Kidney epithelial cell (primary cell): ENCODE measurements around the gene AOPEP. TPM values are rescaled to one million over a fixed set of nuclear protein-coding genes. Genes with fewer than 3 reads are reported as not detected.

Experiments used
- DNase-seq: peaks from one replicate; pipeline ENCODE4 v3.0.0-alpha.2; 2010; ENCODE audit warnings: low read depth
- H3K27me3 ChIP-seq: 2 replicates; pipeline ENCODE4 v1.6.0; 2011; ENCODE audit warnings: low read length; ENCODE audit not compliant: control insufficient read depth, insufficient read depth
- H3K36me3 ChIP-seq: 2 replicates; pipeline ENCODE4 v1.5.1; 2011; ENCODE audit warnings: low read length; ENCODE audit not compliant: control insufficient read depth, insufficient read depth
- H3K4me3 ChIP-seq: 2 replicates; pipeline ENCODE4 v1.5.1; 2011; ENCODE audit warnings: low read depth, mild to moderate bottlenecking, control low read depth, low read length
- total RNA-seq: library from RNA; depleted of rRNA; stranded (reverse); fragments of >200 nt; gene quantifications from 2 replicates; pipeline ENCODE4 v1.2.3, GENCODE V29; 2015
- TF ChIP-seq, protein P1 (sequence below): IDR thresholded peaks from 2 replicates; pipeline ENCODE4 v1.5.1; 2011; ENCODE audit warnings: mild to moderate bottlenecking, moderate library complexity, low read length, control low read depth, inconsistent platforms; ENCODE audit not compliant: insufficient read depth, poor library complexity, severe bottlenecking

The AOPEP gene
- total RNA-seq, 1 donor from 2014 or later = 17.4 TPM

DNA sequence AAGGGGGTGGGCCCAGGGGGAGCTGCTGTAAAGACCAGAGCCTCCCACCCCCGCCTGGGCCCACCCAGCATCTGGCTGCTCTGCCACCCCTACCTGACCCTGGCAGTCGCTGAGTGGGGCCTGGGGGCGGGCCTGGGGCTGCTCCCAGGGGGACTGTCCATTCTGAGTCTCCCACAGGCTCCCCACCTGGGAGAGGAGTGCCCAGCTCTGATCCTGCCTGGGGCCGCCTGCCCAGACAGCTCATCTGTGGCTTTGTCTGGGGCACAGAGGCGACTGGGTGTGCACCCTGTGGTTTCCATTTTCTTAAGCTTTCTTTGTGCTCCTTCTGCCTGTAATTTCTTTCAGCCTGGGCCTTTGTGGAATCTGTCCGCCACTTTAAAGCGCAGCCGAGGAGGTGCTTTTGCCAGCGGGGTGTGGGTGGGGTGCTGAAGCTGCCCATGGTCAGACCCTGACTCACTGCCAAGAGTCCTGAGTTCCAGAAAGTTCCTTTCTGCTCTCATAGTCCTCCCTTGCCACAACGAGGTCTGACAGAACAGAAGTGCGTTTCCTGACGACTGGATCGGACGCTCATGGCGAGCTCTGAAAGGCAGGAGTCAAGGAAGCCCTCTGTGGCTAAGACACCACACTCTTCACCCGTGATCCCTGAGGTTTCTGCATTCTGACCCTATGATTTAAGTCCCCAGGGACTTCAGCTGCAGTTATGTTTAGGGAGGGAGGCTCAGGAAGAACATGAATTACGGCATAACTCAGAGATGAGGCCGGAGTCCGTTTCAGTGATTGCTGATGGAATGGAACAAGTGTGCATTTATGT lies 366.0 kb downstream of the AOPEP start:
- no peaks in the 10 kb centered on the region for H3K27me3 ChIP-seq
- H3K4me3 ChIP-seq = no peak overlapping the region
- DNase-seq = peak; percentile 87
- peaks cover 5% of the 10 kb centered on the region for H3K36me3 ChIP-seq
- TF ChIP-seq, protein P1, sequence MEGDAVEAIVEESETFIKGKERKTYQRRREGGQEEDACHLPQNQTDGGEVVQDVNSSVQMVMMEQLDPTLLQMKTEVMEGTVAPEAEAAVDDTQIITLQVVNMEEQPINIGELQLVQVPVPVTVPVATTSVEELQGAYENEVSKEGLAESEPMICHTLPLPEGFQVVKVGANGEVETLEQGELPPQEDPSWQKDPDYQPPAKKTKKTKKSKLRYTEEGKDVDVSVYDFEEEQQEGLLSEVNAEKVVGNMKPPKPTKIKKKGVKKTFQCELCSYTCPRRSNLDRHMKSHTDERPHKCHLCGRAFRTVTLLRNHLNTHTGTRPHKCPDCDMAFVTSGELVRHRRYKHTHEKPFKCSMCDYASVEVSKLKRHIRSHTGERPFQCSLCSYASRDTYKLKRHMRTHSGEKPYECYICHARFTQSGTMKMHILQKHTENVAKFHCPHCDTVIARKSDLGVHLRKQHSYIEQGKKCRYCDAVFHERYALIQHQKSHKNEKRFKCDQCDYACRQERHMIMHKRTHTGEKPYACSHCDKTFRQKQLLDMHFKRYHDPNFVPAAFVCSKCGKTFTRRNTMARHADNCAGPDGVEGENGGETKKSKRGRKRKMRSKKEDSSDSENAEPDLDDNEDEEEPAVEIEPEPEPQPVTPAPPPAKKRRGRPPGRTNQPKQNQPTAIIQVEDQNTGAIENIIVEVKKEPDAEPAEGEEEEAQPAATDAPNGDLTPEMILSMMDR = no peak

DNA sequence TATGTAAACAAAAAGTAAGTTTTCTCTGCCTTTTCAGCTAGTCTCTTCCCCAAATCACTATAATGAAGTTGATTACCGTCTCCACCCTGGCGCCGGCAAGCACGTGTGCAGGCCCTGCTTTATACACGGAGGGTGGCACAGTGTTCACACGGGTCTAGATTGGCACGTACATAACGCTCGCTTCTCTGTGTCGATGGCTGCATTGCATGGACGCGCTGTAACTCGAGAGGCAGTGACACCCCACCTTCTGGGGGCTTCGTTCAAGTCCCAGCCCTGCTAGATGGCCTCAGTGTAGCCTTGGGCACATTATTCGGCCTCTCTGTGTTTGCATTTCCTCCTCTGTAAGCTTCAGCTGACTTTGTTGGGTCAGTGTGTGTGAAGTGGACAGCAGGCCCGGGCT lies 367.1 kb downstream of the AOPEP start:
- no peaks in the 10 kb centered on the region for H3K27me3 ChIP-seq
- TF ChIP-seq, protein P1 = no peak
- no peak overlapping the region for H3K4me3 ChIP-seq
- peaks cover 2% of the 10 kb centered on the region for H3K36me3 ChIP-seq
- DNase-seq = no peak

DNA sequence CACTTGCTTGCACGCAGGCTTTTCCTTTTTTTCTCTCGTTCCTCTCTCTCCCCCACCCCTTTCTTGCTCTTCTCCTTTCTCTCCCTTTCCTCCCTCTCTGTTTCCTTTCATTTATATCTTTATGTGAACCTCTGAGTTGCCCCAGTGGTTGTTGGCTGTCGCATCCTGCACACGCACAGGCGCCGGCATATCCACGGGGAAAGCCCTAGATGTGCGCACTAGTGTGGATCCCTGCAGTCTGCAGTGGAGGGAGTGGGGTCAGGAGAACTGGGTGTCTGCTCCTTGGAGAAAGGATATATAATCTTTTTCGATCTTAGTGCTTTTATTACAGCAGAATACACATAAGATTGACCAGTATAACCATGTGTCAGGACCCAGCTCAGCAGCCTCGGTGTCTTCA lies 367.5 kb downstream of the AOPEP start:
- peaks cover 2% of the 10 kb centered on the region for H3K36me3 ChIP-seq
- DNase-seq = no peak
- H3K4me3 ChIP-seq = no peak overlapping the region
- H3K27me3 ChIP-seq = no peaks in the 10 kb centered on the region
- TF ChIP-seq, protein P1 = no peak

DNA sequence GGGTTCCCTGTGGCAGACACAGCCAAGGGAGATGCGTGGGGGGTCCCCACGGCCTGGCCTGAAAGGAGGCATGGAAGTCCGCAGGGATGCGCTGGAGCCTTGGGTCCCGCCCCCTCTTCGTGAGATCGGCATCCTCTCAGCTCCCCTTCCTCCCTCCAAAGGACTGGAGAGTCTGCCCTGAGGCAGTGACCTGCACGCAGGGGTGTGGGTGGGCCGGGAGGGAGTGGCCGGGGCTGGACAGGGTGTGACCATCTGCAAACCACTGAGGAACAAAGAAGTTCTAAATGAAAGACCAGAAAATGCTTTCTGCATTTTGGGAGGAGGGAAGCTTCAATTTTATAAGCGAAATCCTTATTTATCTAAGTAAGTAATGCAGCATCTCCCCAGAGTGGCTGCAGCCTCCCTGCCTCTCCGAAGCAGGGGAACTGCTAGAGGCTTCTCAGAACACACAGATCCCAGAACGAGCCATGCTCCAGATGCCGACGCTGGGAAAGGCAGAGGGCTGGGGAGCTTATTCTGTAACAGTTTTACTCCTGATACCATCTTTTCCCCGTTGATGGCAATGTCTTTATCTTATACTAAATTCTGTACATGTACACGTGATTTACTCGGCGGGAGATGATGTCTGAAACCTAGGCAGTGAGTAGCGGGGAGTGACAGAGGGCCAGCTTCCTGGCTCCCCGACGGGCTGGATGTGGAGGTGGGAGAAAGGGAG lies 369.3 kb downstream of the AOPEP start:
- TF ChIP-seq, protein P1 = no peak
- no peak for DNase-seq
- H3K27me3 ChIP-seq = no peaks in the 10 kb centered on the region
- H3K4me3 ChIP-seq = no peak overlapping the region
- H3K36me3 ChIP-seq = no peaks in the 10 kb centered on the region

DNA sequence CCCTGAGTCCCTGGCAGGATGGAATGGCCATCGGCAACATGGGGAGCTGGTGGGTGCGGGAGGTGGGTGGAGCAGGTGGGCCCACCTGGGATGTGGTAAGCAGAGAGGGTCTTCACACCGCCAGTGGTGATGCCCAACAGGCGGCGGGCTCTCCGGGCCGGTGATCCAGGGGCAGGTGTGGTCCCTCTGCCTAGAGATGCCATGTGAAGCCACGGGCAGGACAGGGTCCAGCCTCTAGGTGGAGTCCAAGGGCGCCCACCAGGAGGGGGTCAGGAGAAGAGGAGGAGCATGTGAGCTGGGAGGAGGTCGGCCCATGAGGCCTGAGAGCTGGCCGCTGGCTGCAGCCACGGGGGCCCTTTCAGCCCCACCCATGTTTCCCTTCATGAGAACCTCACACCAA lies 369.9 kb downstream of the AOPEP start:
- no peaks in the 10 kb centered on the region for H3K36me3 ChIP-seq
- H3K27me3 ChIP-seq = no peaks in the 10 kb centered on the region
- no peak for DNase-seq

More for the DNA sequence above, 369.9 kb downstream of the AOPEP start:
- TF ChIP-seq, protein P1 = peak; percentile 1
- H3K4me3 ChIP-seq = no peak overlapping the region
